GM19455 (cell line): ENCODE data around the gene PPP3R1.

Source experiments
- ATAC-seq: cut with Tn5 transposase; IDR thresholded peaks from one replicate; pipeline ENCODE4 v1.9.1; 2021; ENCODE audit not compliant: unreplicated experiment

The PPP3R1 gene

DNA sequence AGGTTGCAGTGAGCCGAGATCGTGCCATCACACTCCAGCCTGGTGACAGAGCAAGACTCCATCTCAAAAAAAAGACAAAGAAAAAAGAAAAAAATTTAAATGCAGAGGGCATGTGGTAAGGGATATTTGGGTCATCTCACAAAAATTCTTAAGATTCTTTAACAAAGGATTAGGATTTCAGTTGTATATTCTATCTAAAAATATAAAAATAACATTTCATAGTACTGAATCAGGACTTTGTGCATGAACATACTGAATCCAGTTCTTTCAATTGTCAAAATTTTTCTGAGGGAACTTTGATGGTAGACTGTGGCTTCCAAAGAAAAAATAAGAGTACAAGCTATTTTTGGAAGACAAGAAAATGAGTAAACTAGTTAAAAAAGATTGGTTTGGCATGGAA lies 6.5 kb upstream of the PPP3R1 start:
- ATAC-seq, result no peak

DNA sequence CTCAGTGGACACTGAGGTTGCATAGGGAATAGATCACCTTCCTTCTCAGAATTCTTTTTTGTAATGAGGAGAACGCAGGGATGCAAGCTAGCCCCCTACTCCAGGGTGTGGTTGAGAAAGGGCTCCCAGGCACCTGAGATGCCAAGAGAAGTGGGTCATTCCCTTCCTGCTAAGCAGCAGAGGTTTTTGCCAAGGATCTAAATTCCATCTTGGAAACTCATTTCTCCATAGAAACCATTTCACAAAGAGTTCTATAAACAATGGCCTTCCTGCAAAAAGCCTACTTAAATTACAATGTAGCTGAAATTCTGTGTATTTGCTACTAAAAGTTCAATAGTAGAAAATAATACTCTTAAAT lies 3.7 kb upstream of the PPP3R1 start:
- no peak for ATAC-seq

DNA sequence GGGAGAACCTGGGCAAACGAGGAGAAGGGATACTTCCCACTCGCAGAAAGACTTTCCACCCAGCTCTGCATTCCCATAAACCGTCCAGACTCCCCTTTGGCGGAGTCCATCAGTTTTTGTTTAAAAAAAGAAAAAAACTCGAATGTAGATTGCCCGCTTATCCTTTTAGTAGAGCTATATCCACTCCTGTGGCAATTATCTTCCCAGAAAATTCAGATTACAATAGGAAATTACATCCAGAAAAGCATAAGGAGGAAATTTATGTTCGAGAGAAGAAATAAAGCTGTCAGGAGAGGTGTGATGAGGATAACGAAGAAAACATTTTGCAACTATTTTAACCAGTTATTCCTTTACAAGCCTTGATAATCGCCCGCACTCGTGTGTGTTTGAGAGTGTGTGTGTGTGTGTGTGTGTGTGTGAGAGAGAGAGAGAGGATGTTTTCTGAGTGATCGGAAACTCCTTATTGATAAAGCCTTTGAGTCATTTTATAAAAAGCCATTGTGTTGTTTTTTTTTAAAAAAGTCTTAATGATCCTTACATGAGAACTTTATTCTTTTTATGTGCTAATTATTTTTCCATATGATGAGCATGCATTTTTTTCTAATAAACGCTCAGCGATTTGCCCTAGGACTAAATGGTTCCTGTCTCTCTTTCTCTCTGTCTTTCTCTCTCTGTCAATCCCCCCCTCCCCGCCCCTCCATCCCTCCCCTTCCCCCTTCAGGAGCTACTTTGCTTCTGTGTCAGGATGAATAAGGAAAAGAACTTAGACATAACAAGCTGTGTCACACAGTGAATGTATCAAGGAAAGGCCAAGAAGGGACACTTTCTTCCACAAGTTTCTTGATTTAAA lies 1.1 kb upstream of the PPP3R1 start:
- ATAC-seq, result no peak

DNA sequence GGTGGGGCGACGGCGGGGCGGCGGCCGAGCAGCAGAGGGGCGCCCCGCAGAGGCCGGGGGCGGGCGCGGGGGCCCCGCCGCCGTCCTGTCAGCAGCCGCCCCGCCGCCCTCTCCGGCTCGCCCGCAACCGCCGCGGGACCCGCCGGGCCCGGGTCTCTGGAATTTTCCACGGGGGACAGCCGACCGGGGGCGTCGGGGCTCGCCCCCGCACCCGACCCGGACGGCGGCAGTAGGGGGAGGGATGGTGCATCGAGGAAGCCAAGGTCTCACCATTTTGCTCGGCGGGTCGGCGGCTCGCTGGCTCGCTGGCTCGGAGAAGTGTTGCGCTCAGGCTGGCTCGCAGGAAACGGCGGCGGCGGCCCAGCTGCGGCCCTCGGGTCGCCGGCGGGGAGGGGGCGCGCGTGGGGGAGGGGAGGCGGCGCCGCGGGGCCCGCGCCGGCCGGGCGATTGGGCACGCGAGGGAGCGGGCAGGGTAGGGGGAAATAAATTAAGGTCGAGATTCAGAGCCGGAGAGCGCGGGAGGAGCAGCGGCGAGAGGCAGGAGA lies 405 bp downstream of the PPP3R1 start:
- peak; percentile 13 for ATAC-seq

DNA sequence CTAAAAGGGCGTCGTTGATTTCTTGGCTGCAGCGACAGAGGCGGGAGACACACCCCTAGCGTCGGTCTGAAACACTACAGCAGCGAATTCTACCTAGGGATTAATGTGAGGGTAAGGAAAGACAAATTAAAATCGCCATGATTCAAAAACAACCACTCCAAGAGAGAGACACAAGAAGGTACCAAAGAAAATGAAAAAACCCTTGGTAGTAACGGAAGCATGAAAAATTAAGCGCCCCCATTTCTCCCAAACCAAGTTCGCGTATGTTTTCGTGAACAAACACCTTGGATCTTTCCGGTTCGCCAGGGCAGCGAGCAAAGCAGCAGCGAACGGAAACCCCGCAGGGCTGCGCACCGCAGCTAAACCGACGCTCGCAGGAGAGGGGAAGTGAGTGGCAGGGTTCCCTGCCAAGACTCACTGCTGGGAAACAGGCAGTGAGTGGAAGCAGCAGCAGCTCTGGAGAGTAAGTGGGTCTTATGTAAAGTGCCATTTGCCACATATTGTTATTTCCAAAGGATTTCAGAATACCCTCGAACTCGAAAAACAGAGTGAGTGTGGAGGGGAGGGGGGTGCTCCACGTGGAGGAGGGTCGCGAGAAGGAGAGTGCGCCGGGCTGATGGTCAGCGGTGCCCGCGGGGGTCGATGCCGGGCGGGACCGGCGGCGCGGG lies 1.0 kb downstream of the PPP3R1 start:
- peak; percentile 59 for ATAC-seq

DNA sequence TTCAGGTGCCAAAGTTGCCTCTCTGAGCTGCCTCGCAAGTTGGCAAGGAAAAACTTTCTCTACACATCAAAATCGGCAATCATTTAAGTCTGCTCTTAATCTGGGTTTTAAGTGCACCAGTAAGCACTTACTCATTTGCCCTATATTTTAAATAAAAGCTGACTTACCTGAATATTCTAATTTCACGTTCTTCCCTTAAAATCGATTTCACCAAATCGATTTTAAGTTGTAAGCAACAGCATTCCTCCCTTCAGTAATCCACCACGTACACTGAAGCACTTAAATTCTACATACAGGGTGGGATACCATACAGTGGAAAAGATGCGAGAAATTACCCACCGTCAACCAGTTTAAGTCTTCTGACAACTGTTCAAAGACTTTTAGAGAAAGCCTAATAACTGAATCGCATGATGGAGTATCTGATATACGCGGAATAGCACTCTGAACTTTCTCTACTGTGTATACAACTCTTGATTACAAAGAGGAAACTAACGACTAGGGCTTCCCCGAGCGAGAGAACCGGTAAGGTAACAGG lies 1.6 kb downstream of the PPP3R1 start:
- peak; percentile 2 for ATAC-seq

DNA sequence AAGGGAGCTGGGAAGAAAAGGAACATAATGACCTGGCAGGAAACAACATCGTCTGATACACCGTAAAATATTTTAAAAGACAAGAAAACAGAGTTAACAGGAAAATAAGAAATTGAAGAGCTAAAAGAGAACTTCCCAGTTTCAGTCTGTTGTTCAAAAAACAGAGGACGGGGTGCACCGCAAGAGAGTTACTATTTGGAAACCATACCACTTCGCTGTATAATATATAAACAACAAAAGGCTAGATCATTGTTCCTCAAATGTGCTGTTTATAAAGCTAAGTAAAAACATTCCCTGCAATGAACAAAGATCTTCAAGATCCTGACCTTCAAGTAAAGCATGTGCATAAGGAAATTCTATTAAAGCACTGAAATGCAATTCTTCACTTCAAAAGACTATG lies 2.1 kb downstream of the PPP3R1 start:
- no peak for ATAC-seq

DNA sequence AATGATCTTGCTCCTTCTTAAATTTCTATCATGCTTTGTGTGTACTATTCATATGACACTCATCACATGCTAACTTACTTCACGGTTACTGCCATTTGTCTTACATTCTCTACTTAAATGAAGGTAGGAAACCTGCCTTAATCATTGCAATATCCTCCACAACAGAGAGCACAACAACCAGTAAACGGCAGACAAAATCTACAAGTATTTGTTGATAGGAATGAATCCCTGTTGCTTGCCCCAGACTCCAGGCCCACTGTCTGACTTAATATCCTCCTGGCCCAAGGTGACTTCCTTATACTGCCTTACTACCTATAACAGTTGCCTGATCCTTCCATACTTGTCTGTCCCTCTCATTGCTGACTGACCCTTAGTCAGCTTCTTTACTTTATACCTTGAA lies 3.5 kb downstream of the PPP3R1 start:
- no peak for ATAC-seq

DNA sequence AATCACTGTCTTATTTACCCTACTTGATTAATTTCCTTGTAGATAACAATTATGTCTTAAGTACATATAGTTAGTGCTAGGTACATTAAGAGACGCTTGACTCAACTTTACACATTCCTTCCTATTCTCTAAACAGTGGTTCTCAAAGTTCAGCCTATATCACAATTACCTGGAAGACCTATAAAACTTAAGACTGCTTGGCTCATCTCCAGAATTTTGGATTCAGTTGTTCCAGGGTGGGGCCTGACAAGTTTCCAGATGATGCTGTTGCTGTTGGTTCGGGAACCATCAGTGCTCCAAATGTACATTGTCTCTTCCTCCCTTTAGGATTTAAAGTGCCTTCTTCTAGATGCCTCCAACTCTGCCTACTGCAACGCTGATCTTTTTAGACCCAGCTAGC lies 4.0 kb downstream of the PPP3R1 start:
- no peak for ATAC-seq

DNA sequence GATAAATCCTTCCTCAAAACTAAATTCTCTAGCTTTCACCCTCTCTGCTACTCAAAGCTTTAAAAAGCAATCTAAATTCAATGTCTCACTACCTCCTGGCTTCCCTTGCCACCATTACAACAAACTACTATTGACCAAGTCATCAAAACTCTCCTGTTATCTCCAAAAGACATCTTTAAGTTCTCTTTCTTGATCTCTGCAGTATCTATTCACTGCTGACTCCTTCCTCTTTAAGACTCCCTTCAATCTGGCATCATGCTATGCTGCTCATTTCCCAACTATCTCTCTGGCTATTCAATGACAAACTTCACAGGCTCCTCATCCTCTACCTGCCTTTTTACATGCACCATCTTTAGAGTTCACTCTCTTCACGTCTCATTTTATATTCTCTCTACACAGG lies 5.9 kb downstream of the PPP3R1 start:
- ATAC-seq, result no peak

DNA sequence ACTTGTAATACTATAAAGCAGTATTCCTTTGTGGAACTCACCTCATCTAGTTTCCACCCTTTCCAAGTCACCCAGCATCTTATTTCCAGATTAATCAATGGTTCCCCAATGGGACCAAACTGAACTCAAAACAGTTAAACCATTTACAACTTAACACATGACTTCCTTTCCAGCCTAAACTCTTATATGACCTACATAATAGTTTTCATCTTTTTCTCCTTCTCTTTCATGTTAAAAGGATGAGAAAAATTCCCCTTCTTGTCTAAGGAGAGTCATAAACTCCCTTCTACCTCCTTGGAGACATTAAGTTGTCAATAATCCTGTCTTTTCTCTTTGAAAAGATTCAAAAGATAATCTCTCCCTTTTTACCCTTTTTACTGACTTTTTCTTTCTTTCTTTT lies 6.7 kb downstream of the PPP3R1 start:
- ATAC-seq, result no peak

DNA sequence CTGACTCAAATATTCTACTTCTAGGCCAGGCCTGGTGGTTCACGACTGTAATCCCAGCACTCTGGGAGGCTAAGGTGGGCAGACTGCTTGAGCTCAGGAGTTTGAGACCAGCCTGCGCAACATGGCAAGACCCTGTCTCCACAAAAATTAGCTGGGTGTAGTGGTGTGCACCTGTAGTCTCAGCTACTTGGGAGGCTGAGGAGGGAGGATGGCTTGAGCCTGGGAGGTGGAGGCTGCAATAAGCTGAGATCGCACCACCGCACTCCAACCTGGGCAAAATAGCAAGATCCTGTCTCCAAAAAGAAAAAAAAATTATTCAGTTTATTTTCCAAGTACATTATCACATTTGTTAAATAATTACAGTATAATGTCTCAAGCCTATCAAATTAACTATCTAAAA lies 7.3 kb downstream of the PPP3R1 start:
- no peak for ATAC-seq

DNA sequence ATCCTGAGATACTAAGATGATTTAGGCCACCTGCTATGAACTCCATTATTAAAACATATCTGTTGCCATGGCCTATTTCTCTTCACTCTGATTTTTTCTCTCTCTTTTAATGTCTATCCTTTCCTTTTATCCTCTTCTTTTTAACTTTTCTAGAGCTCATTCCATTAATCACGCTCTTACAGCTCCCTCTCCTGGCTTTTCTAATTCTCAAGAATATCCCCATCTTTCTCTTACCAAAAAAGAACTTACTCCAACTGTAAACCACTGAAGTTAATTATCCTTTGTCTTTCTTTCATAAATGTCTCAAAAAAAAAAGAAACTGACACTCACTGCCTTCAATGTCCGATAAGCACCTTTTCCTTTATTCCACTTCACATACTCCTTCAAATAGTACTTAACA lies 7.9 kb downstream of the PPP3R1 start:
- no peak for ATAC-seq

DNA sequence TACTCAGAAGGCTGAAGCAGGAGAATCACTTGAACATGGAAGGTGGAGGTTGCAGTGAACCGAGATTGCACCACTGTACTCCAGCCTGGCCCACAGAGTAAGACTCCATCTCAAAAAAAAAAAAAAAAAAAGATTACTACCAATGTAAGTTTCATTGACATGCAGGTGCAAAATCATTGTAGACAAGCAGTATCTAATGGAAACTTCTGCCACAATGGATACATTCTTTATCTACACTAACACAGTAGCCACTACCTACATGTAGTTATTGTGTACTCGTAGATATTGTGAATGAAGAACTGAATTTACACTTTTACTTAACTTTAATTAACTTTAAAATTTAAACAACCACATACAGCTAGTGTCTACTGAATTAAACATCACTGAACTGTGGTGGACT lies 10.6 kb downstream of the PPP3R1 start:
- no peak for ATAC-seq

DNA sequence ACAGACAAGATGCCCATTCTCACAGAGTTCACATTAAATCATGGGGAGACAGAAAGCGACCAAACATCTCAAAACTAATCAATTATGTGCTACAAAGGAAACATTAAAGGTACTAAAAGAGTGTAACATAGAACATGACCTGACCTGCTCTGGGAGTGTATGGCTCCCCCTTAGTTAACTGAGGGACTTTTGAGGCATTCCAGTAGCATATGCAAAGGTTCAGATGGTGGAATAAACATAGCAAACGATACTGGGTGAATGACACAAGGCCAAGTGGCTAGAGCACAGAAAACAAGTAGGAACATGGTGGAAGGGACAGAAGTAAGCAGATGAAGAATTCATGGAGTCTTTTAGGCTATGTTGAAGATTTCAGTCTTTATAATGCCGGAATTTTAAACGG lies 11.9 kb downstream of the PPP3R1 start:
- ATAC-seq, result no peak

DNA sequence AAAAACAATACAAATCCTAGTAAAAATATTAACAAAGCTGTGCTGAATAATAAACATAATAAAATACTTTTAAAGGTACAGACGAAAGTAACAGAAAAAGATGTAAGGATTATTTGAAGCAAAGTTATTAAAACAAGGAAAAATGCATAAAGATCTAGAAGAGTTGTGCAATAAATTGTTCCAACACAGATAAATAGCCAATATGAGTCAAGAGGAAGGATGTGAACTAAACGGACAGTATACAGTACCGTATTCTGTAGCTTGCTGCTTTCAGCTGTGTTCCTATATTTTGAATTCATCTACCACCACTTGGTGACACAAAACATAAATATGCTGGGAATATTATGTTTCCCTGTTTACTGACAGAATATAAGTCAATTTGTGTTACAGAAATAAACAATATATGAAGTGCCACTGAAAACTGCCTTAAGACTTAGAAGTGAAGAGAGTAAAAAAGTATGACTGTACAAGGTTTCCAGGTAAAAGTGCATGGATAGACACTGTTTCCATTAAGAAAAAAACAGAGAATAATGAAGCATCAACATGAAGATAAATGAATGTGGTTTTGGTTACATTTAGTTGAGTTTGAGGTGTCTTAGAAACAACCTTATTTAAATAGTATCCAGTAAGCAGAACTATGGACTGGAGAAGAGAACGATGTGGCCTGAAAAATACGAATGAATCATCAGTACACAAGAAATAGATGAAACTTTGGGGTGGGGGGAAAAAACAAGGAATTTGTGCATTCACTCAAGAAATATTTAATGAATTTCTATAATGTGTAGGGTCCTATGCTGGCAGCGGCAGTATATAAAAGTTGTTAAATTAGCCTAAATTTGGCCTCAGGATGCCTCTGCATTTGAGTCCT lies 13.1 kb downstream of the PPP3R1 start:
- no peak for ATAC-seq

DNA sequence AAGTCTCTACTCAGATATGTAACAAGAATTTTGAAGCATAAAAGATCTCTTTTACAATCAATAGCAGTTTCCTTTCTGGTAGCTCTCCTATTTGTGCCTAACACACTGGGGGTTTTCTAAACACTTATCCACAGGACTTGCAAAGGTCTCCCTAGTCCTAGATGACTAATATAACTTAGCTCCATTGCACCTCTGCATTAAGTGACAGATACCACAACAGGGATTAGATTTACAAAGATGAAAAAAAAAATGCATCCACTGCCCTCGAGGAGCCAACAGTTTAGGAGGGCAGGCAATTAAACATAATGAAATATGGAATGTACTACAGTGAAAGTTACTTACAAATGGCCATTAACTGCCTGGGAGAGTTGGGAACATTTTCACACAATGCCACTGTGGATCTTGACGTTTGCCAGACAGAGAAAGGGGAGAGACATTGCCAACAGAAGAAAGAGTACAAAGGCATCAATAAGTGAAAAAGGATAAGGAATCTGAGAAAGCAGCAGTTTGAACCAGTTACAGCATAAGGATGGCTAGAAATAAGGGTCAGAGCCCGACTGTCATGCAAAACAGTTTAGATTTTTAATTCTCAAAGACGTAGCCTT lies 14.3 kb downstream of the PPP3R1 start:
- no peak for ATAC-seq

DNA sequence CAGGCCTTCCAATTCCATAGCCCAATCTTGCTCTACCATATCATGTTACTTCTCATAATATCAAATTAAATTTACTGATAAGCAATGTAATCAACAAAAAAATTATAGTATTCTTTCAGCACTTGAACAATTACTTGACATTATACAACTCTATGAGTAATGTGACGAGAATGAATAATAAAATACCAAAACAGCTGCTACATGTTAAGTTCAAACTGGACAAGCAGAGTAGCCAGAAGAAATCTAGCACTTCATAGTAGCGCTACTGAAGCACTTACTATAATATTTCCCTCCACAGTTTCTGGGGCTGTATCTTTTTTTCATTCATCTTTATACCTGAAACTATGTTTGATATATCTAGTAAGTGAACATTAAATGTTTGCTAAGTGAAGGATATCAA lies 14.9 kb downstream of the PPP3R1 start:
- no peak for ATAC-seq

DNA sequence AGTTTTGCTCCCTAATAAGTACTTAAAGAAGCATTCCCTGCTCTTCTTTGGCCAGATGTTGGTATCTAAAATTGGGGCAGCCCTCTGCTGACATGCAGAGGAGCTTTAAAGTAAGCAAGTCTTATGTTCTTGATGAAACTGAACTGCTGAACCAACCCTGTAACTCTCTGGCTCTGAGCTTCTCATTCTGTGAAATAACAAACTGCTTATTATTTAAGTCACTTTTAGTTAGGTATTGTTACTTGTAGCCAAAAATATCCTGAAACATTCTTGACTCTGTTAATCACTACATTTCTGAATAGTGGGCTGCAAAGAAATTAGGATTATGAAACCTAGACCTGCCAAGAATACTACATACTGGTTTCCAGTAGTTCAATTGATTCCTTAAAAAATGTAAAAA lies 15.5 kb downstream of the PPP3R1 start:
- ATAC-seq, result no peak

DNA sequence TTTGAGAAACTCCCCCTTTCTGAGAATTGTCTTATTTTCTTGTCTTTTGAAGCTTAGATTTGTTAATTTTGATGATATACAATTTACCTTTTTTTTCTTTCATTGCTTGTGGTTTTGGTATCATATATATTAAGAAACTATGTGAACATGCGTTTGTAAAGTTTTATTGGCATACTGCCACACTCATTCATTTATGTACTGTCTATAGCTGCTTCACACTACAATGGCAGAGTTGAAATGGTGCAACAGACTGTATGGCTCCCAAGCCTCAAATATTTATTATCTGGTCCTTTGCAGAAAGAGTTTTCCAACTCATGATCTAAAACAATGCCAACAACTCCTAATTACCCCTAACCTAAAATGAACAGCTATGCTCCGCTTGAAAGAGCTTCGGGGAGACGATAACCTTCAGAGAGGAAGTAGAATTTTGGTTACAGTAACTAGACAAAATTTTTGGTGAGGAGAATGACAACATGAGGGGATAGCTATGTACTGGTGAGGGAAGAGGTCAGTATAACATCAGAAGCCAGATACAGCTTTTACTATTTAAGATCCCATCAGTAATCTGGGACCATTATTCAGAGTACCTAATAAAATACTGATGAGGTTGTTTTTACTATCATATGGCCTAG lies 16.1 kb downstream of the PPP3R1 start:
- no peak for ATAC-seq
